WTC11 (cell line): ENCODE measurements around the gene ZSCAN23. TPM values are rescaled to one million over a fixed set of nuclear protein-coding genes. Genes with fewer than 3 reads are reported as not detected.

Experiments
- ATAC-seq: fragments of 200-7000 bp; cut with Tn5 transposase; 2 replicates; pipeline ENCODE4 v1.10.0; 2021; ENCODE audit warnings: mild to moderate bottlenecking, moderate library complexity
- Bru-seq: library from RNA; stranded (reverse); fragments of 400-500 nt; gene quantifications from one replicate; lab custom pipeline; 2021; lab: Mats Ljungman, UMichigan
- CTCF ChIA-PET: fragments of 300-600 bp; sonication (Branson Sonifier 250); formaldehyde crosslinking; loops from one replicate; lab custom pipeline; 2021; ENCODE audit warnings: antibody characterized with exemption; lab: Charles Lee
- POLR2A ChIA-PET: fragments of 350-600 bp; sonication (Branson Sonifier 250); formaldehyde crosslinking; loops from one replicate; lab custom pipeline; 2021; ENCODE audit warnings: antibody characterized with exemption; lab: Charles Lee
- DNase-seq: peaks from one replicate; pipeline ENCODE4 v3.0.0; 2021; ENCODE audit warnings: low spot score
- H3K27ac Mint-ChIP-seq: 2 replicates; pipeline ENCODE4 v1.8.0; 2021; ENCODE audit warnings: mixed read lengths
- H3K27me3 Mint-ChIP-seq: 2 replicates; pipeline ENCODE4 v1.8.0; 2021; ENCODE audit warnings: low read depth, mild to moderate bottlenecking, moderate library complexity, mixed read lengths
- H3K36me3 Mint-ChIP-seq: 2 replicates; pipeline ENCODE4 v1.8.0; 2021; ENCODE audit warnings: mixed read lengths
- H3K4me1 Mint-ChIP-seq: 2 replicates; pipeline ENCODE4 v1.8.0; 2022; ENCODE audit warnings: mixed read lengths
- H3K4me3 Mint-ChIP-seq: 2 replicates; pipeline ENCODE4 v1.8.0; 2021; ENCODE audit warnings: mild to moderate bottlenecking, moderate library complexity, mixed read lengths
- H3K9me3 Mint-ChIP-seq: 2 replicates; pipeline ENCODE4 v1.8.0; 2021; ENCODE audit warnings: mixed read lengths
- AR ChIP-seq: fragments of 250-450 bp; sonication (Bioruptor Pico); IDR thresholded peaks from 2 replicates; pipeline ENCODE4 v1.9.0; 2021; ENCODE audit warnings: mild to moderate bottlenecking
- ARID4B ChIP-seq: sonication (generic); formaldehyde crosslinking; IDR thresholded peaks from 2 replicates; pipeline ENCODE4 v1.8.0; 2023; ENCODE audit warnings: missing genetic modification reagents, mild to moderate bottlenecking, borderline replicate concordance
- CREM ChIP-seq: sonication (generic); formaldehyde crosslinking; IDR thresholded peaks from 2 replicates; pipeline ENCODE4 v1.8.1; 2022; ENCODE audit warnings: mild to moderate bottlenecking, missing genetic modification reagents, moderate library complexity
- E2F5 ChIP-seq: sonication (generic); formaldehyde crosslinking; IDR thresholded peaks from 2 replicates; pipeline ENCODE4 v1.8.1; 2022; ENCODE audit warnings: mild to moderate bottlenecking, moderate library complexity, missing genetic modification reagents
- ERG ChIP-seq: fragments of 250-450 bp; sonication (Bioruptor Pico); IDR thresholded peaks from 2 replicates; pipeline ENCODE4 v1.8.0; 2021; ENCODE audit warnings: mild to moderate bottlenecking
- FOXK1 ChIP-seq: sonication (generic); formaldehyde crosslinking; IDR thresholded peaks from 2 replicates; pipeline ENCODE4 v1.8.0; 2022; ENCODE audit warnings: mild to moderate bottlenecking, moderate library complexity, missing genetic modification reagents
- JUN ChIP-seq: sonication (generic); formaldehyde crosslinking; IDR thresholded peaks from 2 replicates; pipeline ENCODE4 v1.8.0; 2023; ENCODE audit warnings: mild to moderate bottlenecking, missing genetic modification reagents
- MAX ChIP-seq: sonication (generic); formaldehyde crosslinking; IDR thresholded peaks from 2 replicates; pipeline ENCODE4 v1.8.0; 2022; ENCODE audit warnings: mild to moderate bottlenecking, missing genetic modification reagents
- MXD4 ChIP-seq: fragments of 250-450 bp; sonication (Bioruptor Pico); IDR thresholded peaks from 2 replicates; pipeline ENCODE4 v1.8.0; 2021; ENCODE audit warnings: mild to moderate bottlenecking, moderate library complexity, borderline replicate concordance
- NFE2L1 ChIP-seq: sonication (generic); formaldehyde crosslinking; IDR thresholded peaks from 2 replicates; pipeline ENCODE4 v1.8.1; 2023; ENCODE audit warnings: missing genetic modification reagents
- PREB ChIP-seq: sonication (generic); formaldehyde crosslinking; IDR thresholded peaks from 2 replicates; pipeline ENCODE4 v1.8.1; 2022; ENCODE audit warnings: mild to moderate bottlenecking, missing genetic modification reagents, moderate library complexity, borderline replicate concordance
- RORB ChIP-seq: fragments of 250-450 bp; sonication (Bioruptor Pico); IDR thresholded peaks from 2 replicates; pipeline ENCODE4 v1.9.0; 2021; ENCODE audit warnings: mild to moderate bottlenecking
- SP1 ChIP-seq: sonication (generic); formaldehyde crosslinking; conservative IDR thresholded peaks from 2 replicates; pipeline ENCODE4 v1.8.1; 2022; ENCODE audit warnings: missing genetic modification reagents
- STAT6 ChIP-seq: sonication (generic); formaldehyde crosslinking; conservative IDR thresholded peaks from 2 replicates; pipeline ENCODE4 v1.8.1; 2023; ENCODE audit warnings: mild to moderate bottlenecking, low read depth, missing genetic modification reagents, moderate library complexity
- TEAD1 ChIP-seq: sonication (generic); formaldehyde crosslinking; IDR thresholded peaks from 2 replicates; pipeline ENCODE4 v1.8.0; 2022; ENCODE audit warnings: mild to moderate bottlenecking, missing genetic modification reagents
- USF1 ChIP-seq: sonication (generic); formaldehyde crosslinking; IDR thresholded peaks from 2 replicates; pipeline ENCODE4 v1.8.0; 2022; ENCODE audit warnings: mild to moderate bottlenecking, missing genetic modification reagents
- ZNF263 ChIP-seq: sonication (generic); formaldehyde crosslinking; IDR thresholded peaks from 2 replicates; pipeline ENCODE4 v1.8.1; 2022; ENCODE audit warnings: low read depth, mild to moderate bottlenecking, moderate library complexity, missing genetic modification reagents
- ZSCAN18 ChIP-seq: fragments of 250-450 bp; sonication (Bioruptor Pico); IDR thresholded peaks from 2 replicates; pipeline ENCODE4 v2.1.2; 2022; ENCODE audit warnings: mild to moderate bottlenecking, moderate library complexity
- long read RNA-seq, 3 experiments: library from RNA in 1 of 3; library from capped mRNA in 1 of 3; library from polyadenylated mRNA in 1 of 3; unstranded in 2 of 3; stranded (forward) in 1 of 3; transcript quantifications; one replicate each; pipeline ENCODE4 v2.0.0, GENCODE V29; 2021
- total RNA-seq: library from RNA; stranded (reverse); gene quantifications from 3 replicates; pipeline ENCODE4 v1.2.3, GENCODE V29; 2021

The ZSCAN23 gene
- total RNA-seq (8.7 to 9.3 TPM (median 9.0 TPM) in 3 replicates), Bru-seq, nascent RNA (percentile 94 among the genes with signal in this experiment)
- long read RNA-seq, experiment 1, partial matches to known transcripts = 7 of 20 reads
- long read RNA-seq, experiment 1, other reads (novel, unspliced or antisense) = 13 of 20 reads
- long read RNA-seq, experiment 2, partial matches to known transcripts = 5 of 12 reads
- long read RNA-seq, experiment 2, other reads (novel, unspliced or antisense) = 7 of 12 reads
- long read RNA-seq, experiment 3, partial matches to known transcripts = 0 of 1 reads
- long read RNA-seq, experiment 3, other reads (novel, unspliced or antisense) = 0 of 1 reads

GRCh38 chr6:28443112-28443773 lies at the start of gene ZSCAN23:
ZSCAN23 (minus strand) TSS chr6:28443491; CDS start chr6:28436266, 7,225 bp downstream.
- Mint-ChIP-seq H3K27ac (peak within 1 kb of the TSS; percentile 99), H3K27me3 (peaks cover 6% of the 10 kb centered on the region), H3K4me1 (peaks cover 16% of the 10 kb centered on the region), H3K9me3 (peaks cover 16% of the 10 kb centered on the region), H3K36me3 (peaks cover 2% of the 10 kb centered on the region; the same call in 1 of the 2 replicates), H3K4me3 (no peak within 1 kb of the TSS; the same call in none of the 2 replicates)
- DNase-seq (peak; percentile 80), ATAC-seq (peak; percentile 86)
- CTCF ChIA-PET = interaction anchor here (1.2 to 1.5 kb wide), 2 partner anchors 88 to 99 kb away, joined by 3 read pairs; no protein-coding TSS in a partner anchor
- POLR2A ChIA-PET = interaction anchor here (0.5 to 1.0 kb wide), 2 partner anchors 41 to 285 kb away, joined by 3 read pairs; no protein-coding TSS in a partner anchor
- TF ChIP-seq FOXK1 = peak; percentile 90
- no peak for TF ChIP-seq ERG (CRISPR knock-in tag)
- TF ChIP-seq MXD4 (CRISPR knock-in tag) = no peak
- TF ChIP-seq NFE2L1 (CRISPR knock-in tag) = no peak
- TF ChIP-seq STAT6 (CRISPR knock-in tag) = no peak
- TF ChIP-seq ZSCAN18 (CRISPR knock-in tag) = no peak
- no peak for TF ChIP-seq ZNF263 (CRISPR knock-in tag)
- peak; percentile 87 for TF ChIP-seq CREM
- TF ChIP-seq USF1 (CRISPR knock-in tag) = peak; percentile 25; the same call in 1 of the 2 replicates
- TF ChIP-seq PREB (CRISPR knock-in tag) = no peak
- TF ChIP-seq RORB (CRISPR knock-in tag) = no peak
- TF ChIP-seq E2F5 = no peak
- no peak for TF ChIP-seq JUN (CRISPR knock-in tag)
- peak; percentile 58; the same call in 1 of the 2 replicates for TF ChIP-seq ARID4B (CRISPR knock-in tag)
- TF ChIP-seq AR (CRISPR knock-in tag) = no peak
- TF ChIP-seq MAX (CRISPR knock-in tag) = peak; percentile 62
- TF ChIP-seq SP1 = 0 out of 2 replicates have a peak, but pooled peaks have one; percentile 21
- peak; percentile 64 for TF ChIP-seq TEAD1 (CRISPR knock-in tag)
